ENCODE results near the gene LRRC3C. TPM values are rescaled to one million over a fixed set of nuclear protein-coding genes. Genes with fewer than 3 reads are reported as not detected.

LRRC3C gene
- total and polyA plus RNA-seq, 2 experiments from 2014 or later, result not detected

DNA sequence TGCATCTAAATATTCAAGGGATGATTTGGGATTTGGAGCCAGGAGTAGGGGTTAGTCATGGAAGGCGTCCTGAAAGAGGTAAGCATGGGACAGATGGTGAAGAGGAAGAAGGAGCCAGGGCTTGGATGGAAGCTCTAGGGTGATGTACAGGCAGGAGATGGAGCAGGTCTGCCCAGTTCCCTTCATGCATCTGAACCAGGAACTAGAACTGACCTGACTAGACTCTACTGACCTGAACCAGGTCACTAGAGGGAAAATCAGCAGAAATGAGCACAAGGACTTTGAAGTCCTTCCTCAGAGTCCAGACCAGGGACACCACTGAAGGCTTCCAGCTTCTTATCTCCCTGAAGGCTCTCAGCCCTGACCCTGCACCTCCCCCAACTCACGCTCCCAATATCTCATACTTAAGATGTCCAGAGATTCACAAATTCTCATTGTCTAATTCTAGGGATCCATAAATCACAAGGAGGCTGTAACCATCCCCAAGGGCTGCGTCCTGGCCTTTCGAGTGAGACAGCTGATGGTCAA, 43.6 kb downstream of the LRRC3C start:
- Histone ChIP-seq H3K36me3 (no peaks in the 10 kb centered on the region), H3K4me3 (no peak overlapping the region), H3K27me3 (peaks cover 3% of the 10 kb centered on the region), H3K9me3 (ENCODE audit: low read depth) (no peaks in the 10 kb centered on the region), H3K27ac (no peak overlapping the region), H3K4me1 (ENCODE audit: low read depth) (no peaks in the 10 kb centered on the region)
- TF ChIP-seq, protein P1, sequence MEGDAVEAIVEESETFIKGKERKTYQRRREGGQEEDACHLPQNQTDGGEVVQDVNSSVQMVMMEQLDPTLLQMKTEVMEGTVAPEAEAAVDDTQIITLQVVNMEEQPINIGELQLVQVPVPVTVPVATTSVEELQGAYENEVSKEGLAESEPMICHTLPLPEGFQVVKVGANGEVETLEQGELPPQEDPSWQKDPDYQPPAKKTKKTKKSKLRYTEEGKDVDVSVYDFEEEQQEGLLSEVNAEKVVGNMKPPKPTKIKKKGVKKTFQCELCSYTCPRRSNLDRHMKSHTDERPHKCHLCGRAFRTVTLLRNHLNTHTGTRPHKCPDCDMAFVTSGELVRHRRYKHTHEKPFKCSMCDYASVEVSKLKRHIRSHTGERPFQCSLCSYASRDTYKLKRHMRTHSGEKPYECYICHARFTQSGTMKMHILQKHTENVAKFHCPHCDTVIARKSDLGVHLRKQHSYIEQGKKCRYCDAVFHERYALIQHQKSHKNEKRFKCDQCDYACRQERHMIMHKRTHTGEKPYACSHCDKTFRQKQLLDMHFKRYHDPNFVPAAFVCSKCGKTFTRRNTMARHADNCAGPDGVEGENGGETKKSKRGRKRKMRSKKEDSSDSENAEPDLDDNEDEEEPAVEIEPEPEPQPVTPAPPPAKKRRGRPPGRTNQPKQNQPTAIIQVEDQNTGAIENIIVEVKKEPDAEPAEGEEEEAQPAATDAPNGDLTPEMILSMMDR (IDR thresholded peaks at IDR 0.05; ENCODE audit: low read depth, low read length), result no peak
- no peak for DNase-seq (ENCODE audit: low read depth in 1 of 2, low spot score in 1 of 2)

DNA sequence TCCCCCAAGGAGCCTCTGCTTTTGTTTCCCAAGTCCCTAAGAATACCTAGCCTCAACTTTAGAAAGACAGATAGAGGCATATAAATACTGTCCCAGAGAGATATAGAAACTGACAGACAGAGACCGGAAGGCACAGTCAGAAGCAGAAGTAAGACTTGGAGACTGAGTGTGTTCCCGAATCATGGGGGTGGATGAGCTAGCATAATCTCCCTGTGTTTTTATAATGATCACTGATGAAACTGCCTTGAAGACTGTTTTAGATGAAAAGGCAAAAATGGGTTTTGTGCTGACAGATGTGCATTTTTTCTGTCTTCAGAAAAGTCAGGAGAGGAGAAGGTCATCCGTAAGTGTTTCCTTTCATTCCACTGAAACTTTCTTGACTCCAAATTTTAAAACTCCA, 44.7 kb downstream of the LRRC3C start:
- H3K4me1 ChIP-seq (ENCODE audit: low read depth), result no peaks in the 10 kb centered on the region
- H3K36me3 ChIP-seq, result no peaks in the 10 kb centered on the region
- H3K27me3 ChIP-seq, result peaks cover 3% of the 10 kb centered on the region
- no peak overlapping the region for H3K27ac ChIP-seq
- no peak for DNase-seq (ENCODE audit: low read depth in 1 of 2, low spot score in 1 of 2)
- no peak overlapping the region for H3K4me3 ChIP-seq
- TF ChIP-seq, protein P1 (IDR thresholded peaks at IDR 0.05; ENCODE audit: low read depth, low read length), result no peak
- H3K9me3 ChIP-seq (ENCODE audit: low read depth), result no peaks in the 10 kb centered on the region

DNA sequence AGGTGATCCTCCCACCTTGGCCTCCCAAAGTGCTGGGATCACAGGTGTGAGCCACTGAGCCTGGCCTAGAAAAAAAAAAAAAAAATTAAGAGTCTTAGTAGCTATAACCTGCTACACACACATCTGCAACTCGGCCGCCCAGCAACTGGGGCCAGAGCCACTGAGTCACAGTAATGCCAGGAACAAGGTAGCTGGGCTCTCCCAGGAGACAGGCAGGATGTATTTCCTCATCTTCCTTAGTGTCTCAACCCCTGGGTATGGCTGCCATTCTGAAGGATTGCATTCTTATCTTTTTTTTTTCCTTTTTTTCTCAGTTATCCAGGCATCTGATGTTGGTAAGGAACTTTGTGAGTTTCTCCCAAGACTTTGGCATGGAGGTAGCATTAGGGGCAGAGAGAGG, 46.0 kb downstream of the LRRC3C start:
- Histone ChIP-seq H3K27me3 (peaks cover 3% of the 10 kb centered on the region), H3K9me3 (ENCODE audit: low read depth) (no peaks in the 10 kb centered on the region), H3K4me1 (ENCODE audit: low read depth) (no peaks in the 10 kb centered on the region), H3K4me3 (no peak overlapping the region), H3K36me3 (no peaks in the 10 kb centered on the region), H3K27ac (no peak overlapping the region)
- TF ChIP-seq, protein P1 (IDR thresholded peaks at IDR 0.05; ENCODE audit: low read depth, low read length), result no peak
- peak in 1 of 2 donors; percentile 33 for DNase-seq (ENCODE audit: low read depth in 1 of 2, low spot score in 1 of 2)

DNA sequence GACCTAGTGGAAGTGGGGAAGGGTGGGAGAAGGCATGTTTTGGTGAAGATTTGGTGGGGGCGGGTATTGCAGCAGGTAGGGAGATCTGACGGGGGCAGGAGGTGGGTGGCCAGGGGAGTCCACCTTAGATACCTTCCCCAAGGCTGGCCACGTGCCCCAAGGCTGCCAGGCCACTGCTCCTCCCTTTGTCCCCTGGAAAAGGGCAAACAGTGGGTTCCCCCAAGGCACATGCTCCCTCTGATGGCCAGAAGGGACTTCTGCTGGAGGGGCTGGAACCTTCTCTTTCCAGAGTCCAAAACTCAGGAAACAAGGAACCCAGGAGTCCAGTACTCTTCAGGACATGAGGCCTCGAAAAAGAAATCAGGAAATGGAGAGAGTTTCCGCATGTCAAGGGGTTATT, 46.9 kb downstream of the LRRC3C start:
- DNase-seq (ENCODE audit: low read depth in 1 of 2, low spot score in 1 of 2), result no peak
- TF ChIP-seq, protein P1 (IDR thresholded peaks at IDR 0.05; ENCODE audit: low read depth, low read length), result no peak
- Histone ChIP-seq H3K4me1 (ENCODE audit: low read depth) (no peaks in the 10 kb centered on the region), H3K27me3 (peaks cover 3% of the 10 kb centered on the region), H3K9me3 (ENCODE audit: low read depth) (no peaks in the 10 kb centered on the region), H3K27ac (no peak overlapping the region), H3K4me3 (no peak overlapping the region), H3K36me3 (no peaks in the 10 kb centered on the region)

DNA sequence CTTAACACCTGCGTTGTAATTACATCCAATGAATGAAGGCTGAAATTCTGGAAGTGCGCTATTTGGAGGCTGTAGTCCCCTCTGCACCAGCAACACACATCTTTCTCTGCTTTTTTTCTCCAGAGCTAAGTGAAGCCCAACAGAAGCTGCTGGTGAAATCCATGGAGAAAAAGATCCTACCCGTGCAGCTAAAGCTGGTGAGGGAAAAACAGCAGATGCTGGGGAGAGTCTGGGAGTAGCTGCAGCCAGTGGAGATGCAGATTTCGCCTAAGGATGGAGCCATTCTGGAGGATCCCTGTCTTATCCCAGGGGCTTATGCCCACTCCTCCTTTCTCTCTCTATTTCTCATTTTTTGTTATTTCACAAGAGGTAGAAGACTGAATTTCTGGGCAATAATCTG, 48.3 kb downstream of the LRRC3C start:
- H3K4me1 ChIP-seq (ENCODE audit: low read depth), result no peaks in the 10 kb centered on the region
- H3K4me3 ChIP-seq, result no peak overlapping the region
- H3K27ac ChIP-seq, result no peak overlapping the region
- H3K27me3 ChIP-seq, result peaks cover under 1% of the 10 kb centered on the region
- TF ChIP-seq, protein P1 (IDR thresholded peaks at IDR 0.05; ENCODE audit: low read depth, low read length), result no peak
- H3K9me3 ChIP-seq (ENCODE audit: low read depth), result no peaks in the 10 kb centered on the region
- no peak for DNase-seq (ENCODE audit: low read depth in 1 of 2, low spot score in 1 of 2)
- no peaks in the 10 kb centered on the region for H3K36me3 ChIP-seq

Measured in cardiac muscle cell (in vitro differentiated cells and primary cell).